WERI-Rb-1 (cell line): ENCODE data around the gene PPP1R17.
A peak's percentile ranks its signal among the peaks of the same experiment; 100 is the strongest.

Experiments
- DNase-seq: peaks from one replicate; pipeline ENCODE4 v3.0.0-alpha.2; 2020
- H3K27ac ChIP-seq: fragments of 250-450 bp; sonication (Bioruptor Pico); 2 replicates; pipeline ENCODE4 v1.5.1; 2020; ENCODE audit warnings: mild to moderate bottlenecking, moderate library complexity
- H3K27me3 ChIP-seq: fragments of 250-450 bp; sonication (Bioruptor Pico); 2 replicates; pipeline ENCODE4 v1.5.1; 2021; ENCODE audit warnings: mild to moderate bottlenecking, low read depth, moderate library complexity; ENCODE audit not compliant: insufficient read depth, severe bottlenecking
- H3K36me3 ChIP-seq: fragments of 250-450 bp; sonication (Bioruptor Pico); 2 replicates; pipeline ENCODE4 v1.5.1; 2020; ENCODE audit warnings: mild to moderate bottlenecking, moderate library complexity
- H3K4me3 ChIP-seq: 2 replicates; pipeline ENCODE4 v1.5.1; 2011; ENCODE audit warnings: low read depth, mild to moderate bottlenecking, control low read depth, low read length
- H3K9me3 ChIP-seq: fragments of 250-450 bp; sonication (Bioruptor Pico); 2 replicates; pipeline ENCODE4 v1.5.1; 2021; ENCODE audit warnings: mild to moderate bottlenecking, moderate library complexity; ENCODE audit not compliant: severe bottlenecking
- CTCF ChIP-seq: IDR thresholded peaks from 2 replicates; pipeline ENCODE4 v1.5.1; 2011; ENCODE audit warnings: low read depth, mild to moderate bottlenecking, control low read depth, inconsistent platforms, low read length

PPP1R17 gene

GRCh38 chr7:31707089-31707488 lies 20.1 kb downstream of the PPP1R17 start:
- no peak for DNase-seq
- Histone ChIP-seq H3K27ac (no peak overlapping the region), H3K4me3 (no peak overlapping the region), H3K36me3 (no peaks in the 10 kb centered on the region), H3K9me3 (no peaks in the 10 kb centered on the region), H3K27me3 (no peaks in the 10 kb centered on the region)
- no peak for TF ChIP-seq CTCF

- Histone ChIP-seq H3K36me3 (no peaks in the 10 kb centered on the region), H3K27me3 (no peaks in the 10 kb centered on the region), H3K4me3 (no peak overlapping the region), H3K9me3 (no peaks in the 10 kb centered on the region), H3K27ac (no peak overlapping the region)
- DNase-seq: no peak
- TF ChIP-seq CTCF: no peak
Observed at GRCh38 chr7:31710171-31710570, 23.2 kb downstream of the PPP1R17 start.

GRCh38 chr7:31716355-31716754 lies 29.3 kb downstream of the PPP1R17 start:
- no peaks in the 10 kb centered on the region for H3K27me3 ChIP-seq
- H3K36me3 ChIP-seq: no peaks in the 10 kb centered on the region
- no peak overlapping the region for H3K27ac ChIP-seq
- H3K4me3 ChIP-seq: no peak overlapping the region
- no peaks in the 10 kb centered on the region for H3K9me3 ChIP-seq
- no peak for TF ChIP-seq CTCF
- no peak for DNase-seq

- H3K9me3 ChIP-seq: no peaks in the 10 kb centered on the region
- H3K36me3 ChIP-seq: no peaks in the 10 kb centered on the region
- DNase-seq: no peak
- H3K27me3 ChIP-seq: no peaks in the 10 kb centered on the region
- H3K27ac ChIP-seq: no peak overlapping the region
- no peak for TF ChIP-seq CTCF
- H3K4me3 ChIP-seq: no peak overlapping the region
Observed at GRCh38 chr7:31720366-31720765, 33.4 kb downstream of the PPP1R17 start.

- Histone ChIP-seq H3K27me3 (no peaks in the 10 kb centered on the region), H3K9me3 (no peaks in the 10 kb centered on the region), H3K27ac (no peak overlapping the region), H3K4me3 (no peak overlapping the region), H3K36me3 (no peaks in the 10 kb centered on the region)
- TF ChIP-seq CTCF: no peak
- no peak for DNase-seq
Observed at GRCh38 chr7:31724696-31725095, 37.7 kb downstream of the PPP1R17 start.

DNA sequence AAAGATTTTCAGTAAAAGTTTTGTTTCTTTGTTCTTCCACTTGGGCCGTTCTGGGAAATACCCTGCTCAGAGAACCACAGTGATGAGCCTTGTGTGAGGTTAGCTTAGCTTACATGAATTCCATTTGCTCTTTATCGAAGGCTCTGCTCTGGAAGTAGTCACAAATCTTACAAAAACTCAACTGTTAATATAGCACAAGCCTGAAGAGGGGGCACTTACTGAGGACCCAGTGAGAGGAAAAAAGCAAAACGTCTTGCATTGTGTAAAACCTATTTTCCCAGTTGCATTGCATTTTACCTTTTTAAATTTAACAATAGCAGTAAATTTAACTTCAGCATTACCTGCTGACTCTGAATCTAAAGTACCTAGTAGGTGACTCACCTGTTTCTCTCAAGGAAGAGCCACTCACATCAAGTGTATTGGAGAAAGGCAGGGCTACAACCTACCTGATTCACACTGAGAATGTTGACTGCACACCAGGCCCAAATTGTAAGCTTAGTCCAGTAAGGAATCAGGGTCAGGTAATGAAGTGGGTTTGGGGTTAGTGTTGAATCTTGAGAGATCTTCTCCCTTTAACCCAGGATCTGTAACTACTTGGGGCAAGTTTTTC lies 42.3 kb downstream of the PPP1R17 start:
- Histone ChIP-seq H3K27me3 (no peaks in the 10 kb centered on the region), H3K27ac (no peak overlapping the region), H3K36me3 (no peaks in the 10 kb centered on the region), H3K4me3 (no peak overlapping the region), H3K9me3 (no peaks in the 10 kb centered on the region)
- DNase-seq: no peak
- peak; percentile 10; the same call in 1 of the 2 replicates for TF ChIP-seq CTCF
